B cell (primary cell): ENCODE measurements around the gene ZNF366.

Source experiments
- EZH2 ChIP-seq: IDR thresholded peaks from 2 replicates; pipeline ENCODE4 v1.6.1; 2012; ENCODE audit warnings: borderline replicate concordance, low read depth, mild to moderate bottlenecking, moderate library complexity, low read length; ENCODE audit not compliant: insufficient read depth, poor library complexity, severe bottlenecking
- TF ChIP-seq, protein P1 (sequence below): fragments of 200-600 bp; IDR thresholded peaks from one replicate; pipeline ENCODE4 v1.8.0; 2022; ENCODE audit warnings: antibody characterized with exemption, mild to moderate bottlenecking

DNA sequence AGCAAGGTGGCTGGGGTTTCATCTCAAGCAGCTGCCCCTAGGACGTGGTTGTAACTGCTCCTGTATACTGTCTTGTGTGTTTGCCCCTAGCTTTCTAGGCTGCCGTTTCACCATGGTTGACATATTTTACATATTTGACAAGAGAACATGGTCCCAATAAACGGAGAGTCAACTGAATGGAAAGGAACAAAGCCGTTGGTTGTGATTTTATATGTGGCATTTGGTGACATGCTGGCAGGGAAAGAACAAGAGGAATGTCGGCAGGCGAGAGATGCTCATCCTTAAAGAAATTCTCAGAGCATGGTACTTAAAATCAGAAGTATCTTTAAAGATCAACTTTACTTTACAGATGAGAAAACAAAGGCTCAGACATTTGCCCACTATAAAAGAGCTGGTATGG lies 11.8 kb downstream of the ZNF366 start:
- TF ChIP-seq, protein P1, sequence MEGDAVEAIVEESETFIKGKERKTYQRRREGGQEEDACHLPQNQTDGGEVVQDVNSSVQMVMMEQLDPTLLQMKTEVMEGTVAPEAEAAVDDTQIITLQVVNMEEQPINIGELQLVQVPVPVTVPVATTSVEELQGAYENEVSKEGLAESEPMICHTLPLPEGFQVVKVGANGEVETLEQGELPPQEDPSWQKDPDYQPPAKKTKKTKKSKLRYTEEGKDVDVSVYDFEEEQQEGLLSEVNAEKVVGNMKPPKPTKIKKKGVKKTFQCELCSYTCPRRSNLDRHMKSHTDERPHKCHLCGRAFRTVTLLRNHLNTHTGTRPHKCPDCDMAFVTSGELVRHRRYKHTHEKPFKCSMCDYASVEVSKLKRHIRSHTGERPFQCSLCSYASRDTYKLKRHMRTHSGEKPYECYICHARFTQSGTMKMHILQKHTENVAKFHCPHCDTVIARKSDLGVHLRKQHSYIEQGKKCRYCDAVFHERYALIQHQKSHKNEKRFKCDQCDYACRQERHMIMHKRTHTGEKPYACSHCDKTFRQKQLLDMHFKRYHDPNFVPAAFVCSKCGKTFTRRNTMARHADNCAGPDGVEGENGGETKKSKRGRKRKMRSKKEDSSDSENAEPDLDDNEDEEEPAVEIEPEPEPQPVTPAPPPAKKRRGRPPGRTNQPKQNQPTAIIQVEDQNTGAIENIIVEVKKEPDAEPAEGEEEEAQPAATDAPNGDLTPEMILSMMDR, result no peak
- TF ChIP-seq EZH2, result no peak
